ENCODE data around the gene HSD11B2.

Gene HSD11B2

GRCh38 chr16:67464565-67464964, 33.6 kb downstream of the HSD11B2 start:
- H3K27ac ChIP-seq (ENCODE audit: extremely low read depth, low read depth, low read length): no peak overlapping the region
- no peak overlapping the region for H3K4me3 ChIP-seq (ENCODE audit: low read depth, low read length)
- no peak for TF ChIP-seq ZNF747 (tag by site-specific recombination; IDR thresholded peaks at IDR 0.05)
- H3K9me3 ChIP-seq (ENCODE audit: control insufficient read depth, insufficient read depth, low read depth, low read length): no peaks in the 10 kb centered on the region
- POLR2A ChIA-PET: no interaction called here
- peaks cover 0 to 25% of the 10 kb centered on the region in 2 experiments; a peak in 1 of 3 replicates for H3K36me3 ChIP-seq (ENCODE audit: control insufficient read depth in 2 of 2, insufficient read depth in 1 of 2, low read length in 2 of 2)
- CTCF ChIA-PET: interaction anchor here (0.6 to 8.4 kb wide), 6 partner anchors 8 to 495 kb away, joined by 3 to 99 read pairs (median 6); no protein-coding TSS in a partner anchor
- no peaks in the 10 kb centered on the region for H3K4me1 ChIP-seq (ENCODE audit: control insufficient read depth, insufficient read depth, low read length)

- no peak for TF ChIP-seq ZNF174 (tag by site-specific recombination; IDR thresholded peaks at IDR 0.05)
- TF ChIP-seq ZNF449 (tag by site-specific recombination; IDR thresholded peaks at IDR 0.05): no peak
- TF ChIP-seq REST (tag by site-specific recombination; IDR thresholded peaks at IDR 0.05): no peak
- TF ChIP-seq HOXC10 (CRISPR knock-in tag; IDR thresholded peaks at IDR 0.05): no peak
- no peak for TF ChIP-seq ZNF239 (tag by site-specific recombination; IDR thresholded peaks at IDR 0.05)
- TF ChIP-seq ZNF202 (tag by site-specific recombination; IDR thresholded peaks at IDR 0.05; ENCODE audit: borderline replicate concordance): no peak
- TF ChIP-seq GLI2 (tag by site-specific recombination; IDR thresholded peaks at IDR 0.05; ENCODE audit: borderline replicate concordance, low read depth): no peak
- TF ChIP-seq ZNF292 (tag by site-specific recombination; IDR thresholded peaks at IDR 0.05; ENCODE audit: borderline replicate concordance, low read depth): no peak
- no peak for TF ChIP-seq PRDM2 (tag by site-specific recombination; IDR thresholded peaks at IDR 0.05; ENCODE audit: borderline replicate concordance)
- TF ChIP-seq ZBTB11 (tag by site-specific recombination; conservative IDR thresholded peaks at IDR 0.05; ENCODE audit: low read depth): no peak
- no peak for TF ChIP-seq ZNF341 (tag by site-specific recombination; IDR thresholded peaks at IDR 0.05; ENCODE audit: low read depth)
- TF ChIP-seq ZNF394 (tag by site-specific recombination; IDR thresholded peaks at IDR 0.05; ENCODE audit: borderline replicate concordance): no peak
- no peak for TF ChIP-seq ZBTB17 (tag by site-specific recombination; IDR thresholded peaks at IDR 0.05)
- TF ChIP-seq ZNF768 (tag by site-specific recombination; IDR thresholded peaks at IDR 0.05): no peak
- Histone ChIP-seq H3K27ac (ENCODE audit: extremely low read depth, low read depth, low read length) (no peak overlapping the region), H3K4me3 (ENCODE audit: low read depth, low read length) (no peak overlapping the region), H3K4me1 (ENCODE audit: control insufficient read depth, insufficient read depth, low read length) (no peaks in the 10 kb centered on the region), H3K9me3 (ENCODE audit: control insufficient read depth, insufficient read depth, low read depth, low read length) (no peaks in the 10 kb centered on the region), H3K36me3 (ENCODE audit: control insufficient read depth in 2 of 2, insufficient read depth in 1 of 2, low read length in 2 of 2) (peaks cover 0 to 5% of the 10 kb centered on the region in 2 experiments; a peak in 1 of 3 replicates)
- POLR2A ChIA-PET: no interaction called here
- CTCF ChIA-PET: interaction anchor here (0.6 to 8.4 kb wide), 11 partner anchors 8 to 515 kb away, joined by 3 to 99 read pairs (median 4); partner anchors contain the start of gene ATP6V0D1
Observed at GRCh38 chr16:67466581-67466980, 35.7 kb downstream of the HSD11B2 start.

Data from HEK293 (cell line).